Measurements from ENCODE around the gene ZIK1.

GRCh38 chr19:57637379-57637778 is 53.4 kb downstream of the ZIK1 start:
- TF ChIP-seq, protein P1, sequence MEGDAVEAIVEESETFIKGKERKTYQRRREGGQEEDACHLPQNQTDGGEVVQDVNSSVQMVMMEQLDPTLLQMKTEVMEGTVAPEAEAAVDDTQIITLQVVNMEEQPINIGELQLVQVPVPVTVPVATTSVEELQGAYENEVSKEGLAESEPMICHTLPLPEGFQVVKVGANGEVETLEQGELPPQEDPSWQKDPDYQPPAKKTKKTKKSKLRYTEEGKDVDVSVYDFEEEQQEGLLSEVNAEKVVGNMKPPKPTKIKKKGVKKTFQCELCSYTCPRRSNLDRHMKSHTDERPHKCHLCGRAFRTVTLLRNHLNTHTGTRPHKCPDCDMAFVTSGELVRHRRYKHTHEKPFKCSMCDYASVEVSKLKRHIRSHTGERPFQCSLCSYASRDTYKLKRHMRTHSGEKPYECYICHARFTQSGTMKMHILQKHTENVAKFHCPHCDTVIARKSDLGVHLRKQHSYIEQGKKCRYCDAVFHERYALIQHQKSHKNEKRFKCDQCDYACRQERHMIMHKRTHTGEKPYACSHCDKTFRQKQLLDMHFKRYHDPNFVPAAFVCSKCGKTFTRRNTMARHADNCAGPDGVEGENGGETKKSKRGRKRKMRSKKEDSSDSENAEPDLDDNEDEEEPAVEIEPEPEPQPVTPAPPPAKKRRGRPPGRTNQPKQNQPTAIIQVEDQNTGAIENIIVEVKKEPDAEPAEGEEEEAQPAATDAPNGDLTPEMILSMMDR (IDR thresholded peaks at IDR 0.05) = no peak
- TF ChIP-seq POLR2AphosphoS5 (IDR thresholded peaks at IDR 0.05) = no peak

Measured in breast epithelium (tissue), 3 donors.